HCT116 (cell line): ENCODE results near the gene ATG3. TPM values are rescaled to one million over a fixed set of nuclear protein-coding genes. Genes with fewer than 3 reads are reported as not detected.
"Not testable (repeated sequence)": the region's sequence is repeated elsewhere in the genome, so short reads cannot be mapped to it uniquely, and the experiment has no call there.

Source experiments
- ATAC-seq: fragments of 200-7000 bp; cut with Tn5 transposase; 2 replicates; pipeline ENCODE4 v1.9.1; 2020; ENCODE audit warnings: mild to moderate bottlenecking, moderate library complexity
- BruUV-seq: library from RNA; stranded (reverse); fragments of 400-500 nt; replicated peaks from 2 replicates; lab custom pipeline; 2021; lab: Mats Ljungman, UMichigan
- CTCF ChIA-PET: fragments of 300-600 bp; sonication (Branson Sonifier 250); formaldehyde crosslinking; loops from one replicate; lab custom pipeline; 2021; ENCODE audit warnings: antibody characterized with exemption; lab: Charles Lee
- POLR2A ChIA-PET: fragments of 300-600, 350-600 bp; sonication (Branson Sonifier 250); formaldehyde crosslinking; loops from one replicate; lab custom pipeline; 2021; ENCODE audit warnings: antibody characterized with exemption; lab: Charles Lee
- RAD21 ChIA-PET, 2 experiments: fragments of 300-600 bp; sonication (Branson Sonifier 250); formaldehyde crosslinking; loops; one replicate each; lab custom pipeline; 2023; ENCODE audit warnings: low total read pairs in 2 of 2; ENCODE audit not compliant: uncharacterized antibody in 2 of 2, unreplicated experiment in 2 of 2, low non-redundant PET in 1 of 2; lab: Charles Lee
- DNase-seq: peaks from one replicate; pipeline ENCODE4 v3.0.0-alpha.2; 2010; ENCODE audit warnings: low read depth, low spot score
- H2AFZ ChIP-seq: fragments of 200-600 bp; shearing (Covaris generic), sonication (generic); 2 replicates; pipeline ENCODE4 v1.6.1; 2017; ENCODE audit warnings: low read depth, mixed run types, mixed read lengths, antibody characterized with exemption, low read length; ENCODE audit not compliant: poor library complexity, severe bottlenecking
- H3K27ac ChIP-seq: 2 replicates; pipeline ENCODE4 v1.5.1; 2012; ENCODE audit warnings: low read depth, low read length
- H3K27me3 ChIP-seq: fragments of 200-600 bp; sonication (generic); 2 replicates; pipeline ENCODE4 v1.6.1; 2016; ENCODE audit warnings: mixed run types, low read length, mixed read lengths; ENCODE audit not compliant: insufficient read depth
- H3K36me3 ChIP-seq, 2 experiments: fragments of 200-500 bp in 1 of 2; fragments of 200-600 bp in 1 of 2; sonication (Bioruptor generic) in 1 of 2; sonication (generic) in 1 of 2; 2 replicates each; pipeline versions ENCODE4 v1.5.1 to v1.6.1; 2014 to 2016; ENCODE audit warnings: low read length in 2 of 2, inconsistent platforms in 1 of 2, mixed read lengths in 1 of 2, mixed run types in 1 of 2; ENCODE audit not compliant: insufficient read depth in 2 of 2, control insufficient read depth in 1 of 2
- H3K4me1 ChIP-seq, 2 experiments: fragments of 200-600 bp in 1 of 2; sonication (generic) in 1 of 2; 2 replicates each; pipeline versions ENCODE4 v1.5.1 to v1.6.1; 2012 to 2017; ENCODE audit warnings: low read length in 2 of 2, inconsistent platforms in 1 of 2, mild to moderate bottlenecking in 1 of 2, mixed read lengths in 1 of 2, mixed run types in 1 of 2, moderate library complexity in 1 of 2; ENCODE audit not compliant: insufficient read depth in 2 of 2, control insufficient read depth in 1 of 2
- H3K4me2 ChIP-seq: fragments of 200-600 bp; sonication (generic); 2 replicates; pipeline ENCODE4 v1.6.1; 2017; ENCODE audit warnings: mixed run types, low read length, mixed read lengths
- H3K4me3 ChIP-seq, 2 experiments: fragments of 200-600 bp in 1 of 2; sonication (generic) in 1 of 2; replicated peaks in 1 of 2; 2 replicates each; pipeline ENCODE4 v1.5.1; 2011 to 2016; ENCODE audit warnings: low read length in 2 of 2, control low read depth in 1 of 2, low read depth in 1 of 2, mild to moderate bottlenecking in 1 of 2, mixed read lengths in 1 of 2, mixed run types in 1 of 2
- H3K79me2 ChIP-seq: fragments of 200-600 bp; sonication (generic); 2 replicates; pipeline ENCODE4 v1.6.1; 2017; ENCODE audit warnings: mild to moderate bottlenecking, mixed run types, low read length, moderate library complexity, mixed read lengths; ENCODE audit not compliant: insufficient read depth
- H3K9ac ChIP-seq: fragments of 200-600 bp; sonication (generic); 2 replicates; pipeline ENCODE4 v1.6.1; 2016; ENCODE audit warnings: low read length, mixed read lengths
- H3K9me2 ChIP-seq: fragments of 200-600 bp; sonication (generic), shearing (Covaris generic); 2 replicates; pipeline ENCODE4 v1.6.1; 2017; ENCODE audit warnings: mixed run types, mild to moderate bottlenecking, moderate library complexity; ENCODE audit not compliant: insufficient read depth
- H3K9me3 ChIP-seq, 2 experiments: fragments of 200-500 bp in 1 of 2; fragments of 200-600 bp in 1 of 2; sonication (Bioruptor generic) in 1 of 2; sonication (generic) in 1 of 2; 2 replicates each; pipeline ENCODE4 v1.6.1; 2014 to 2017; ENCODE audit warnings: low read length in 2 of 2, mixed read lengths in 2 of 2, inconsistent platforms in 1 of 2, low read depth in 1 of 2, mild to moderate bottlenecking in 1 of 2, mixed run types in 1 of 2, moderate library complexity in 1 of 2; ENCODE audit not compliant: control insufficient read depth in 1 of 2, insufficient read depth in 1 of 2
- H4K20me1 ChIP-seq: fragments of 200-600 bp; sonication (generic), shearing (Covaris generic); 2 replicates; pipeline ENCODE4 v1.6.1; 2017; ENCODE audit warnings: mixed run types, mild to moderate bottlenecking, moderate library complexity; ENCODE audit not compliant: insufficient read depth
- SRF ChIP-seq: IDR thresholded peaks from 2 replicates; pipeline ENCODE4 v1.6.1; 2012; ENCODE audit warnings: low read depth
- ZNF274 ChIP-seq: fragments of 200-500 bp; sonication (Bioruptor generic); IDR thresholded peaks from 2 replicates; pipeline ENCODE4 v1.6.1; 2014; ENCODE audit warnings: mild to moderate bottlenecking, low read depth, low read length, inconsistent platforms
- intact Hi-C: fragments of 100-400 bp; cut with micrococcal nuclease; formaldehyde crosslinking; loops from 2 replicates; pipeline ENCODE4 v1.10.0; 2022
- total RNA-seq: library from RNA; stranded (reverse); gene quantifications from one replicate; pipeline ENCODE4 v1.2.1, GENCODE V29; 2021; ENCODE audit not compliant: unreplicated experiment
- TF ChIP-seq, protein P1 (sequence below): IDR thresholded peaks from 2 replicates; pipeline ENCODE4 v1.6.1; 2011; ENCODE audit warnings: mild to moderate bottlenecking, low read length, moderate library complexity; ENCODE audit not compliant: insufficient replicate concordance; ENCODE audit errors: extremely low read depth
- TF ChIP-seq, protein P2 (sequence below): IDR thresholded peaks from 2 replicates; pipeline ENCODE4 v1.6.1; 2012

The ATG3 gene
- total RNA-seq, 1 experiment from 2014 or later, result 56.4 TPM

DNA sequence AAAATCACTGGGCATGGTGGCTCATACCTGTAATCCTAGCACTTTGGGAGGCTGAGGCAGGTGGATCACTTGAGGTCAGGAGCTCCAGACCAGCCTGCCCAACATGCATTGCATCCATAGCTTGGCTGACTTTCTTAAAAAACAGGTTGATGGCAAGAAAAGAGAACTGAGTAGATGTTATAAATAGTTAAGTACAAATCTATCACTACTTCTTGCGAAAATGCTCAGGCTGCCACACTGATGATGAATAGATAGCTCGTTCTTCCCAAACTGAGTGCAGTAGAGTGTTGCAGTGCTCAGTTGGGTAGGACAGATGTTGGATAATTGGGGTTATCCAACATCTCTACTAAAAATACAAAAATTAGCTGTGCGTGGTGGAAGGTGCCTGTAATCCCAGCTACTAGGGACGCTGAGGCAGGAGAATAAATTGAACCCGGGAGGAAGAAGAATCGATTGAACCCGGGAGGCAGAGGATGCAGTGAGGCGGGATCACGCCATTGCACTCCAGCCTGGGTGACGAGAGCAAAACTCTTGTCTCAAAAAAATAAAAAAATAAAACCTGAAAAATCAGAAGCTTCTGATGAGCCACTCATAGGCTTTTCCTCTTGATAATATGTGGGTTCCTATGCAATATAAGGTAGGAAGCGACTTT lies 63.7 kb downstream of the ATG3 start (continued):
- TF ChIP-seq SRF (no peak), ZNF274 (no peak)
- TF ChIP-seq, protein P1, sequence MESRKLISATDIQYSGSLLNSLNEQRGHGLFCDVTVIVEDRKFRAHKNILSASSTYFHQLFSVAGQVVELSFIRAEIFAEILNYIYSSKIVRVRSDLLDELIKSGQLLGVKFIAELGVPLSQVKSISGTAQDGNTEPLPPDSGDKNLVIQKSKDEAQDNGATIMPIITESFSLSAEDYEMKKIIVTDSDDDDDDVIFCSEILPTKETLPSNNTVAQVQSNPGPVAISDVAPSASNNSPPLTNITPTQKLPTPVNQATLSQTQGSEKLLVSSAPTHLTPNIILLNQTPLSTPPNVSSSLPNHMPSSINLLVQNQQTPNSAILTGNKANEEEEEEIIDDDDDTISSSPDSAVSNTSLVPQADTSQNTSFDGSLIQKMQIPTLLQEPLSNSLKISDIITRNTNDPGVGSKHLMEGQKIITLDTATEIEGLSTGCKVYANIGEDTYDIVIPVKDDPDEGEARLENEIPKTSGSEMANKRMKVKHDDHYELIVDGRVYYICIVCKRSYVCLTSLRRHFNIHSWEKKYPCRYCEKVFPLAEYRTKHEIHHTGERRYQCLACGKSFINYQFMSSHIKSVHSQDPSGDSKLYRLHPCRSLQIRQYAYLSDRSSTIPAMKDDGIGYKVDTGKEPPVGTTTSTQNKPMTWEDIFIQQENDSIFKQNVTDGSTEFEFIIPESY, result no peak

DNA sequence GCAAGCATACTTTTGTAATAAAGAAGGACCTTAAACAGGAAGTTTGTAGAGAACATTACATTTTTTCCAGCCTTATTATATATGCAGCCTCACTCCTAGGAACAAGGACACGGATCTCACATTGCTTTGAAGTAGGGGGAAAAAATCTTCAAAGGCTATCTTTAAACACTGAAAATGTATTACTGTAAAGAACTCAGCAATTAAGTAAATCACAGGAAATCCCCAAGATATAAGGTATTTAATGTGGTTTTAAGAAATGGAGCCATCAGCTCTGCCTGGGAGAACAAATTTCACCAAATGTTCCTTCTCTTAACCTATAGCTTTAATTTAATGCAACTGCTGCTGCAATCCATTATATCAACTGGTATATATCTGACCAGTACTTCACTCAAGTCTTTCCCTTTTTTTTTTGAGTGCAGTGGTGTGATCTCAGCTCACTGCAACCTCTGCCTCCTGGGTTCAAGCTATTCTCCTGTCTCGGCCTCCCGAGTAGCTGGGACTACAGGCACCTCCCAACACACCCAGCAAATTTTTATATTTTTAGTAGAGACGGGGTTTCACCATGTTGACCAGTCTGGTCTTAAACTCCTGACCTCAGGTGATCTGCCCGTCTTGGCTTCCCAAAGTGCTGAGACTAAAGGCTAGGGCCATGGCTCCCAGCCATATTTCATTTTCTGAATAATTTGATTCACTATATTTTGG lies 65.2 kb downstream of the ATG3 start:
- Histone ChIP-seq H3K79me2 (no peaks in the 10 kb centered on the region), H3K4me3 (no peak overlapping the region), H3K9ac (no peak overlapping the region), H3K36me3 (no peaks in the 10 kb centered on the region), H3K27ac (no peak overlapping the region), H4K20me1 (no peaks in the 10 kb centered on the region), H3K4me2 (no peak overlapping the region), H3K9me3 (no peaks in the 10 kb centered on the region), H3K27me3 (no peaks in the 10 kb centered on the region), H3K4me1 (no peaks in the 10 kb centered on the region), H3K9me2 (no peaks in the 10 kb centered on the region), H2AFZ (no peak overlapping the region)
- ATAC-seq, result no peak
- POLR2A ChIA-PET, result no interaction called here
- CTCF ChIA-PET, result no interaction called here
- intact Hi-C loops, result no loop called here
- TF ChIP-seq, protein P2, sequence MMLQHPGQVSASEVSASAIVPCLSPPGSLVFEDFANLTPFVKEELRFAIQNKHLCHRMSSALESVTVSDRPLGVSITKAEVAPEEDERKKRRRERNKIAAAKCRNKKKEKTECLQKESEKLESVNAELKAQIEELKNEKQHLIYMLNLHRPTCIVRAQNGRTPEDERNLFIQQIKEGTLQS, result no peak
- RAD21 ChIA-PET, result no interaction called here
- BruUV-seq, result no TSS peak
- no peak for DNase-seq

DNA sequence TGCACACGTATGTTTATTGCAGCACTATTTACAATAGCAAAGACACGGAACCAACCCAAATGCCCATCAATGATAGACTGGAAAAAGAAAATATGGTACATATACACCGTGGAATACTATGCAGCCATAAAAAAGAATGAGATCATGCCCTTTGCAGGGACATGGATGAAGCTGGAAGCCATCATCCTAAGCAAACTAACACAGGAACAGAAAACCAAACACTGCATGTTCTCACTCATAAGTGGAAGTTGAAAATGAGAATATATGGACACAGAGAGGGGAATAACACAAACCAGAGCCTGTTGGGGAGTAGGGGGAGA lies 67.4 kb downstream of the ATG3 start:
- RAD21 ChIA-PET, ATAC-seq, POLR2A ChIA-PET: not testable (repeated sequence)

More for the DNA sequence above, 67.4 kb downstream of the ATG3 start:
- intact Hi-C loops, H2AFZ ChIP-seq, H3K9me2 ChIP-seq, H3K9me3 ChIP-seq, H4K20me1 ChIP-seq, H3K27ac ChIP-seq, H3K79me2 ChIP-seq, H3K27me3 ChIP-seq, H3K4me2 ChIP-seq, H3K9ac ChIP-seq, BruUV-seq, DNase-seq, H3K36me3 ChIP-seq, CTCF ChIA-PET, H3K4me1 ChIP-seq, H3K4me3 ChIP-seq: not testable (repeated sequence)
